Fibroblast of the aortic adventitia (primary cell): Measurements from ENCODE around the gene UNCX. TPM values are rescaled to one million over a fixed set of nuclear protein-coding genes. Genes with fewer than 3 reads are reported as not detected.
"Not testable (repeated sequence)": the region's sequence is repeated elsewhere in the genome, so short reads cannot be mapped to it uniquely, and the experiment has no call there.

Experiments
- DNase-seq: peaks from one replicate; pipeline ENCODE4 v3.0.0-alpha.2; 2010; ENCODE audit warnings: low read depth
- H3K4me3 ChIP-seq: 2 replicates; pipeline ENCODE4 v1.5.1; 2011; ENCODE audit warnings: low read depth, mild to moderate bottlenecking, control low read depth, low read length, moderate library complexity
- total RNA-seq: library from RNA; depleted of rRNA; stranded (reverse); fragments of >200 nt; gene quantifications from 2 replicates; pipeline ENCODE4 v1.2.3, GENCODE V29; 2012; ENCODE audit warnings: low replicate concordance
- TF ChIP-seq, protein P1 (sequence below): IDR thresholded peaks from 2 replicates; pipeline ENCODE4 v1.5.1; 2011; ENCODE audit warnings: mild to moderate bottlenecking, low read length, control low read depth, inconsistent platforms; ENCODE audit not compliant: insufficient read depth

The UNCX gene
- total RNA-seq, 1 donor: not detected

DNA sequence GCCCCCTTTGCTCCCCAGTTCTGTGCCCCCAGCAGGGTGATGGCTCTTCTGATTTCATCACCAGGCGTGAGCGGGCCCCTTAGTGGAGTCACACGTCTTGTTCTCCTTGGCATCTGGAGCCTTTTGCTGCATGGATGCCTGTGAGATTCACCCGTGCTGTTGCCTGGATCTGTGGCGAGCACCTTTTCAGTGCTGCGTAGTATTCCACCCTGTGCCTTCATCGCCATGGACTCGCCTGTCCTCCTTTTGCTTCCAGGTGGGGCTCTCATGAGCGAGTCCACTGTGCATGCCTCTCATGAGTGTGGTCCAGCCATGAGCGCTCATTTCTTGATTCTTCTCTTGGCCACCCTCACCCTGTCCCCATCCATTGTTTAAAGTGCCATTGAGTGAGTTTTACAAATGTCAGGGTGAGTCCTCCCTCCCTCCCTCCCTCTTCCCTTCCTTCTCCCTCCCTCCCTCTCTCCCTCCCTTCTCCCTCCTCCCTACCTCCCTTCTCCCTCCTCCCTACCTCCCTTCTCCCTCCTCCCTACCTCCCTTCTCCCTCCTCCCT is 44.0 kb downstream of the UNCX start:
- H3K4me3 ChIP-seq: no peak overlapping the region
- TF ChIP-seq, protein P1, sequence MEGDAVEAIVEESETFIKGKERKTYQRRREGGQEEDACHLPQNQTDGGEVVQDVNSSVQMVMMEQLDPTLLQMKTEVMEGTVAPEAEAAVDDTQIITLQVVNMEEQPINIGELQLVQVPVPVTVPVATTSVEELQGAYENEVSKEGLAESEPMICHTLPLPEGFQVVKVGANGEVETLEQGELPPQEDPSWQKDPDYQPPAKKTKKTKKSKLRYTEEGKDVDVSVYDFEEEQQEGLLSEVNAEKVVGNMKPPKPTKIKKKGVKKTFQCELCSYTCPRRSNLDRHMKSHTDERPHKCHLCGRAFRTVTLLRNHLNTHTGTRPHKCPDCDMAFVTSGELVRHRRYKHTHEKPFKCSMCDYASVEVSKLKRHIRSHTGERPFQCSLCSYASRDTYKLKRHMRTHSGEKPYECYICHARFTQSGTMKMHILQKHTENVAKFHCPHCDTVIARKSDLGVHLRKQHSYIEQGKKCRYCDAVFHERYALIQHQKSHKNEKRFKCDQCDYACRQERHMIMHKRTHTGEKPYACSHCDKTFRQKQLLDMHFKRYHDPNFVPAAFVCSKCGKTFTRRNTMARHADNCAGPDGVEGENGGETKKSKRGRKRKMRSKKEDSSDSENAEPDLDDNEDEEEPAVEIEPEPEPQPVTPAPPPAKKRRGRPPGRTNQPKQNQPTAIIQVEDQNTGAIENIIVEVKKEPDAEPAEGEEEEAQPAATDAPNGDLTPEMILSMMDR: no peak
- DNase-seq: no peak

DNA sequence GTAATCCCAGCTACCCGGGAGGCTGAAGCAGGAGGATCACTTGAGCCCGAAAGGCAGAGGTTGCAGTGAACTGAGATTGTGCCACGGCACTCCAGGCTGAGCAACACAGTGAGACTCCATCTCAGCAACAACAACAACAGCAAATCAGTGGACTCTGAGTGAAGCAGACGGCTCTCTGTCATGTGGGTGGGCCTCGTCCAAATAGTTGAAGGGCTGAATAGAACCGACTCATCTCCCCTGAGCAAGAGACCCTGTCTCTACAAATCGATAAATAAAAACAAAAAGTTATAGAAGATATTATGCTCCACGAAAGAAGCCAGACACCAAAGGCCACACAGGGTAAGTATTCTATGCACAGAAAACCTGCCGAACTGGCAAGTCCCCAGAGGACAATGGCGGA is 45.9 kb downstream of the UNCX start:
- no peak overlapping the region for H3K4me3 ChIP-seq
- TF ChIP-seq, protein P1: no peak
- no peak for DNase-seq

DNA sequence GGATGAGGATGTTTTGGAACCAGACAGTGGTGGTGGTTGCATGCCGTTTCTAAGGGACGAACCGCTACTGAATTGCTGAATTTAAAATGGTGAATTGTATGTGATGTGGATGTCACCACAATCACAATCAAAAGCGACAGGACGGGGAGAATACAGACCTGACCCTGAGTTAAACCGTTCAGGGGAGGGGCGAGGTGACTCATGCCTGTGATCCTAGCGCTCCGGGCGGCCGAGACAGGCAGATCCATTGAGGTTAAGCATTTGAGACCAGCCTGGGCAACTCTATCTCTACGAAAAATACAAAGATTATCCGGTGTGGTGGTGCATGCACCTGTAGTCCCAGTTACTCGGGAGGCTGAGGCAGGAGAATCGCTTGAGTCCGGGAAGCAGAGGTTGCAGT is 46.4 kb downstream of the UNCX start:
- TF ChIP-seq, protein P1: no peak
- DNase-seq: no peak
- H3K4me3 ChIP-seq: no peak overlapping the region

DNA sequence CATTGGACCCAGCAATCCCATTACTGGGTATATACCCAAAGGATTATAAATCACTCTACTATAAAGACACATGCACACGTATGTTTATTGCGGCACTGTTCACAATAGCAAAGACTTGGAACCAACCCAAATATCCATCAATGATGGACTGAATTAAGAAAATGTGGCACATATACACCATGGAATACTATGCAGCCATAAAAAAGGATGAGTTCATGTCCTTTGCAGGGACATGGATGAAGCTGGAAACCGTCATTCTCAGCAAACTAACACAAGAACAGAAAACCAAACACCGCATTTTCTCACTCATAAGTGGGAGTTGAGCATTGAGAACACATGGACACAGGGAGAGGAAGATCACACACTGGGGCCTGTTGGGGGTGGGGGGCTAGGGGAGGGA is 47.2 kb downstream of the UNCX start:
- not testable (repeated sequence) for DNase-seq, H3K4me3 ChIP-seq

DNA sequence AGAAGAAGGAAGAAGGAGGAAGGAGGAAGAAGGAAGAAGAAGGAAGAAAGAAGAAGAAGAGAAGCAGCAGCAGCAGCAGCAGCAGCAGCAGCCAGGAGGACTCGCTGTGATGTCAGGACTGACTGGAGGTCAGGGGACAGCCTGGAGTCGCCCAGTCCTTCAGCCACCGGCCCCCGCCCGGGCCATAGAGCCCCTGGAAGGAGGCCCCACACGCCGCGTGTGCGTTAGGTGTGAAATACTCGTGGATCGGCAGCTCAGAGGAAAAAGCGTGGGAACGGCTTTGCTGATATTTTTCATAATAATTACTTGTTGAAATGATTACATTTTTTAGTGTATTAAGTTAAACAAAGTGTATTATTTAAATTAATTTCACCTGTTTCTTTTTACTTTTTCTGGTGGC is 48.4 kb downstream of the UNCX start:
- DNase-seq: no peak
- no peak overlapping the region for H3K4me3 ChIP-seq
- TF ChIP-seq, protein P1: no peak

DNA sequence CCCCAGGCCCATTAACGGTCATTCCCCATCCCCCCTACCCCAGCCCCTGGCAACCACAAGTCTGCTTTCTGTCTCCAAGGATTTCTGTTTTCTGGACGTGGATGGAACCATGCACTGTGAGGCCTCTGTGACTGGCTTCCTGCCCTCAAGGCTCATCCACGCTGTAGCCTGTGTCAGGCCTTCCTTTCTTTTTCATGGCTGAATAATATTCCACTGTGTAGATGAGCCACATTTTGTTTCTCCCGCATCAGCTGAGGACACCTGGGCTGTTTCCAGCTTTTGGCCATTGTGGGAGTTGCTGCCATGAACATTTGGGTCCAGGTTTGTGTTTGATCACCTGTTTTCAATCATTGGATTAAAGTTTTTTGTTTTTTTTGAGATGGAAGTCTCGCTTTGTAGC is 50.0 kb downstream of the UNCX start:
- no peak for DNase-seq

DNA sequence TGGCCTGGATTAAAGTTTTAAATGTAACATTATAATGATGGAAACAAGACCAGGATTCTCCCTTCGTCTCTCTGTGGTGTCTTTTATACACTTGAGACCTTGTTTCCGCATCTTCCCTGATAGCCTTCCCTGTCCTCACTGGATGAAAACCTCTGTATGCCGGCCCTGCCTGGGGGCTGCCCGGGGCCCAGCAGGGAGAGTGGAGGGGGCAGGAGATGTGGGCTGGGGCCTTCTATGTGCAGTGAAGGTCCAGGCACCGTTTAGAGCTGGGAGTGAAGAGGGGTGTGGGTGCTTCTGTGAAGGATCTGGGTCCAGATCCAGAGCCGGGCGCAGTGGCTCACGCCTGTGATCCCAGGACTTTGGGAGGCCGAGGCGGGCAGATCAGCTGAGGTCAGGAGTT is 50.7 kb downstream of the UNCX start:
- no peak overlapping the region for H3K4me3 ChIP-seq
- DNase-seq: no peak
- TF ChIP-seq, protein P1: no peak

More for the DNA sequence above, 50.0 kb downstream of the UNCX start:
- TF ChIP-seq, protein P1: no peak
- no peak overlapping the region for H3K4me3 ChIP-seq
